Measurements from ENCODE around the gene CDC27. TPM values are rescaled to one million over a fixed set of nuclear protein-coding genes. Genes with fewer than 3 reads are reported as not detected.

CDC27 gene
- total RNA-seq, 1 donor: 130 TPM

DNA sequence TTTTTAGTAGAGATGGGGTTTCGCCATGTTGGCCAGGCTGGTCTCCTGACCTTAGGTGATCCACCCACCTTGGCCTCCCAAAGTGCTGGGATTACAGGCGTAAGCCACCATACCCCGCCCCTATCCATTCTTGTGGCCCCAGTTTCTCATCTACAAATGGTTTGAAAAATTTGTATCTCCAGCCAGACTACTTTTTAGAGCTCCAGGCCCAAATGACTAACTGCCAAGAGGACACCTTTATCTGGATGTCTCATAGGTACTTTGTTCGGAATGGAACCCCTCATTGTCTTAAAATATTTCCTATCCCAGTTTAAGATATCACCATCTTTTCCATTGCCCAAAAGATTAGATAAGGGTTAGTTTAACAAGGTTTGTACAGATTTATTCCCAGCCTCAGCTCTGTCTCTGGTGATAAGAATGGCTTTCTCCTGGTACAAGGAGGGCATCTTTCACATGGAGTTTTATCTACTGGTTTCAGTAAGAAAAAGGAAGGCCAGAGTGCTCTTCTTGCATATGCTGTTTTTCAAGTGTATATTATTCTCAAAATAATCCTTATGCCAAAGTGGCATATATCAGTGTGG is 4.9 kb upstream of the CDC27 start:
- TF ChIP-seq, protein P1, sequence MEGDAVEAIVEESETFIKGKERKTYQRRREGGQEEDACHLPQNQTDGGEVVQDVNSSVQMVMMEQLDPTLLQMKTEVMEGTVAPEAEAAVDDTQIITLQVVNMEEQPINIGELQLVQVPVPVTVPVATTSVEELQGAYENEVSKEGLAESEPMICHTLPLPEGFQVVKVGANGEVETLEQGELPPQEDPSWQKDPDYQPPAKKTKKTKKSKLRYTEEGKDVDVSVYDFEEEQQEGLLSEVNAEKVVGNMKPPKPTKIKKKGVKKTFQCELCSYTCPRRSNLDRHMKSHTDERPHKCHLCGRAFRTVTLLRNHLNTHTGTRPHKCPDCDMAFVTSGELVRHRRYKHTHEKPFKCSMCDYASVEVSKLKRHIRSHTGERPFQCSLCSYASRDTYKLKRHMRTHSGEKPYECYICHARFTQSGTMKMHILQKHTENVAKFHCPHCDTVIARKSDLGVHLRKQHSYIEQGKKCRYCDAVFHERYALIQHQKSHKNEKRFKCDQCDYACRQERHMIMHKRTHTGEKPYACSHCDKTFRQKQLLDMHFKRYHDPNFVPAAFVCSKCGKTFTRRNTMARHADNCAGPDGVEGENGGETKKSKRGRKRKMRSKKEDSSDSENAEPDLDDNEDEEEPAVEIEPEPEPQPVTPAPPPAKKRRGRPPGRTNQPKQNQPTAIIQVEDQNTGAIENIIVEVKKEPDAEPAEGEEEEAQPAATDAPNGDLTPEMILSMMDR (IDR thresholded peaks at IDR 0.05; ENCODE audit: insufficient read depth, low read depth, low read length): no peak
- no peak overlapping the region for H3K4me3 ChIP-seq (ENCODE audit: low read depth, low read length)
- no peak for DNase-seq (ENCODE audit: low read depth)

DNA sequence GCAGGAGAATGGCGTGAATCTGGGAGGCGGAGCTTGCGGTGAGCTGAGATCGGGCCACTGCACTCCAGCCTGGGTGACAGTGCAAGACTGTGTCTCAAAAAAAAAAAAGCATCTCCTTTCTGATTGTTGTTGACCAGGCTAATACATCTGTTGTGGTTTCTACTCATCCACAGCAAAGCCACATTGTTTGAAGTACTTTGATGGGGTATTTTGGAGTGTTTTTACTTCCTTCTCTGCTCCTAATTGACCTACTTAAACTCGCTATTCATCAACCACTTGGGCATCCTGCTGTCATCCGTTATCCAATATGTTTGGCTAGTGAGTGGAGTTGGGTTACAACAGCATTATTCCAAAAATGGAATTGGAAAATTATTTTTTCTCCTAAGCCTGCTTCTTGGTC is 3.5 kb upstream of the CDC27 start:
- TF ChIP-seq, protein P1 (IDR thresholded peaks at IDR 0.05; ENCODE audit: insufficient read depth, low read depth, low read length): no peak
- no peak overlapping the region for H3K4me3 ChIP-seq (ENCODE audit: low read depth, low read length)
- DNase-seq (ENCODE audit: low read depth): no peak

DNA sequence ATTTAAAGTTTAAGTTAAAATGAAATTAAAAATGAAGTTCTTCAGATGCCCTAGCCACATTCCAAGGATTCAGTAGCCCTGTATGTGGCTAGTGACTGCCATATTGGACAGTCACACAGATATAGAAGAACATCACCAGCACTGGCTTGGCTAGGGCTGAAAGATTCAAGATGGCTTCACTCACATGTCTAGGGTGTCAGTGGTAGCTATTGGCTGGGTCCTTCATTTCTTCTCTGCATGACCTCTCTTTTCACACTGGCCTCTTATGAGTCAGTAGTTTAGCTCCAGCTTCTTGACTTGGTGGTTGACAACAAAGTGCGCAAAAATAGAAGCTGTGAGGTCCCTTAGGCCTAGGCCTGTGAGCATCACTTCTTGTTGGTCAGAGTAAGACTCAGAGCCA is 1.7 kb upstream of the CDC27 start:
- TF ChIP-seq, protein P1 (IDR thresholded peaks at IDR 0.05; ENCODE audit: insufficient read depth, low read depth, low read length): no peak
- DNase-seq (ENCODE audit: low read depth): no peak
- no peak overlapping the region for H3K4me3 ChIP-seq (ENCODE audit: low read depth, low read length)

DNA sequence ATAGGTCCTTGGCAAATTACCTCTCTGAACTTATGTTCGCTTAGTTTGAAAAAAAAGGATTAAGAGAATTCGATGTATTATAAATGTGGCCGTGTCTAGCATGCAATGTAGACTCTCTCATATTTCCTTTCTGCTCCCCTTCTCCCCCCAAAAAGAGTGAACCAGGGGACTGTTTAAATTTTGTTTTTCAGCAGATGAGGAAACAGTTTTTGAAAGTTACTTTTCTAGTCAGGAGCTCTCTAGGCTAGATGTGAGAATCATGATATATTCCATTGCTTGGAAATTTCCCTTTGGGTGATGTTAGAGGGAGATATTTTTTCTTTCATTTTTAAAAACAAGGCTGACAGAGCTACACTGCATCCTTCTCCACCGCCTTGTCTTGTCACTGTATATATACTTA is 1.1 kb upstream of the CDC27 start:
- no peak for DNase-seq (ENCODE audit: low read depth)
- TF ChIP-seq, protein P1 (IDR thresholded peaks at IDR 0.05; ENCODE audit: insufficient read depth, low read depth, low read length): no peak

DNA sequence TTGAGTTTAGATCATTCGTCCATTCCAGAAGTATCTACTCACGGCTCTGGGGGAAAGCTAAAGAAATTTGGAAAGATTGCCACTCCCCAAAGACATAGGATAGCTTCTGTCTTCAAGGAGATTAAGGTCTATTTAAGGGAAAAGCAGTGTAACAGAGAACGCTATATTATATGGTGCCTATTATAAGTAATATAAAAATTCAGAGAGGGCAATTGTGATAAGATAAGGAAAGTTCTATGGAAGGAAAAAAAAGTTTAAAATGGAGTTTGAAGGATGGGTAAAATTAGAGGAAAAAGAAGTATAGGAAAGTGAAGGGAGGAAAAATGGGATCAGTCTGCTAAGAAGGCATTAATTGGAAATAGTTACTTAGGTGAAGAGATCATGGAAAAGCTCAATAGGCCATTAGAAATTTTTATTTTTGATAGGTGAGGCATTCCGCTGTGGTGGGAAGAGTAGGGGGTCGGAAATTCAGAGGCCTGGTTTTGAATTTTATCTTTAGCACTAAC is 690 bp upstream of the CDC27 start:
- H3K4me3 ChIP-seq (ENCODE audit: low read depth, low read length): peak overlapping the region; percentile 50
- no peak for DNase-seq (ENCODE audit: low read depth)
- TF ChIP-seq, protein P1 (IDR thresholded peaks at IDR 0.05; ENCODE audit: insufficient read depth, low read depth, low read length): no peak

More for the DNA sequence above, 1.1 kb upstream of the CDC27 start:
- H3K4me3 ChIP-seq (ENCODE audit: low read depth, low read length): no peak overlapping the region

DNA sequence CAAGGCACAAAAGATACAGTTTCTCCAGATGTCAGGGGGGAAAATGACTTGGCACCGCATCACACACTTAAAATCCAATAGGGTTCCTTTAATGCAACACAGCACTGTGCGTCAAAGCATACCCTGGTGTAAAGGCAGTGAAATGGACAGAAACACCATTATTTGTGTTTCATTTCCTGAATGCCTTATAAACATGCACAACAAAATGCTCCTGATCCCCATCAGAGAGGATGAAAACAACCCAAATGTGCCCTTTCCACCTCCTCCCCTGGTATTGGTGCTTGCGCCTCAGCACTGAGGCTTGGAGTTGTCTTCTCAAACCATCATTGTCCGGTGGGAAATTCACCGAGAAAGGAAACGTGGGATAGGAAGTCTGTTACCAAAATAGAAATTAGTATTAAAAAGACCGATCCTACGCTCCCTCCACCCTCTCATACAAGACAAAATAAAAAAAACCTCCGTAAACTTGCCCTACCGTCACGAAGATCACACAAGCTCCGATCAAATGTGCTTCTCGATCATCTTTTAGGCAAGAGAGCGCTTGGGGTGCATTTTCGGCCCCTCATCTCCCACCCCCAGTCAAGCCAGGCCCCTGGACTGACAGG is 722 bp downstream of the CDC27 start:
- peak; percentile 77 for DNase-seq (ENCODE audit: low read depth)
- peak overlapping the region; percentile 93 for H3K4me3 ChIP-seq (ENCODE audit: low read depth, low read length)
- TF ChIP-seq, protein P1 (IDR thresholded peaks at IDR 0.05; ENCODE audit: insufficient read depth, low read depth, low read length): no peak
